RWPE1 (cell line): Measurements from ENCODE around the gene TMEM145.

Experiments used
- CTCF ChIA-PET: fragments of 350-600 bp; sonication (Branson Sonifier 250); formaldehyde crosslinking; extraction: SDS; loops from one replicate; lab custom pipeline; 2021; lab: Yijun Ruan, JAX
- POLR2A ChIA-PET: fragments of 400-600 bp; formaldehyde crosslinking; extraction: SDS; loops from one replicate; lab custom pipeline; 2020; ENCODE audit warnings: antibody characterized with exemption; ENCODE audit not compliant: low non-redundant PET; lab: Yijun Ruan, JAX
- DNase-seq: peaks from one replicate; pipeline ENCODE4 v3.0.0; 2012; ENCODE audit warnings: low spot score
- H3K27ac ChIP-seq: fragments of 450-650 bp; 2 replicates; pipeline ENCODE4 v1.5.1; 2017
- CTCF ChIP-seq: fragments of 450-650 bp; conservative IDR thresholded peaks from 2 replicates; pipeline ENCODE4 v1.5.1; 2017; ENCODE audit warnings: low read depth, mild to moderate bottlenecking

The TMEM145 gene

GRCh38 chr19:42306646-42307045, 6.5 kb upstream of the TMEM145 start:
- ChIA-PET POLR2A (no interaction called here), CTCF (no interaction called here)
- DNase-seq, result no peak
- H3K27ac ChIP-seq, result no peak overlapping the region
- TF ChIP-seq CTCF, result no peak

GRCh38 chr19:42309686-42310085, 3.4 kb upstream of the TMEM145 start:
- ChIA-PET POLR2A (no interaction called here), CTCF (no interaction called here)
- no peak overlapping the region for H3K27ac ChIP-seq
- TF ChIP-seq CTCF, result no peak
- no peak for DNase-seq

- POLR2A ChIA-PET, result no interaction called here
- TF ChIP-seq CTCF, result no peak
- CTCF ChIA-PET, result no interaction called here
- no peak for DNase-seq
- H3K27ac ChIP-seq, result no peak overlapping the region
Measured at GRCh38 chr19:42311657-42312056, 1.5 kb upstream of the TMEM145 start.

- POLR2A ChIA-PET, result no interaction called here
- TF ChIP-seq CTCF, result no peak
- DNase-seq, result no peak
- no peak overlapping the region for H3K27ac ChIP-seq
- CTCF ChIA-PET, result interaction anchor here (0.7 kb wide), 1 partner anchor 129 kb away, joined by 3 read pairs; no protein-coding TSS in a partner anchor
Measured at GRCh38 chr19:42312370-42312769, 739 bp upstream of the TMEM145 start.

GRCh38 chr19:42313840-42314755, 989 bp downstream of the TMEM145 start:
- no peak for TF ChIP-seq CTCF
- DNase-seq, result no peak
- POLR2A ChIA-PET, result interaction anchor here (0.6 kb wide), 1 partner anchor 10 kb away, joined by 3 read pairs; no protein-coding TSS in a partner anchor
- CTCF ChIA-PET, result interaction anchor here (0.6 to 0.7 kb wide), 2 partner anchors 30 to 37 kb away, joined by 3 read pairs; no protein-coding TSS in a partner anchor
- H3K27ac ChIP-seq, result no peak overlapping the region

GRCh38 chr19:42315024-42315423, 1.9 kb downstream of the TMEM145 start:
- no peak for DNase-seq
- no peak for TF ChIP-seq CTCF
- POLR2A ChIA-PET, result no interaction called here
- H3K27ac ChIP-seq, result no peak overlapping the region
- CTCF ChIA-PET, result no interaction called here
